Ovary (tissue), 3 donors: Measurements from ENCODE around the gene NPIPB2.

Experiments used
- CTCF ChIP-seq, 3 donors: fragments of 450-650 bp in 2 of 3; fragments of 200-600 bp in 1 of 3; IDR thresholded peaks; one replicate each; pipeline versions ENCODE4 v1.5.1 to v1.8.0; 2016 to 2022; ENCODE audit warnings: antibody characterized with exemption in 3 of 3, mild to moderate bottlenecking in 1 of 3
- EP300 ChIP-seq: sonication (generic); formaldehyde crosslinking; IDR thresholded peaks from one replicate; pipeline ENCODE4 v1.6.1; 2017; ENCODE audit warnings: antibody characterized with exemption
- donor health status: DM: no; HTN: no; CAD: no.

DNA sequence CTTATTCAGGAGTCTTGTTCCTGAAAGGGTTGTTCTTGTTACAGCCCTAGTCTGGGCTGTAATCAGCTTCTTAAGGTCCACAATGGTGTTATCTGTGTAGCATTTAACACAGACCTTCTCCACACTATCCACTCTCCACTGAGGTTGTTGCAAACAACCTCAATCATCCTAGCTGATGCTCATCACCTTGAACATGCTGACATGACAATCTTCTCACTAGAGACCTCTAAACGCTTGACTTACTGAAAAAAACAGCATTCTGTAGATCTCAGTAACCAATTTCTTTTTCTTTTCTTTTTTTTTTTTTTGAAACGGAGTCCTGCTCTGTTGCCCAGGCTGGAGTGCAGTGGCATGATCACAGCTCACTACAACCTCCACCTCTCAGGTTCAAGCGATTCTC, 26.7 kb upstream of the NPIPB2 start:
- no peak for TF ChIP-seq CTCF (IDR thresholded peaks at IDR 0.05)
- no peak for TF ChIP-seq EP300
